ENCODE data around the gene ELAVL4. TPM values are rescaled to one million over a fixed set of nuclear protein-coding genes. Genes with fewer than 3 reads are reported as not detected.

The ELAVL4 gene
- total RNA-seq, 2 experiments from 2014 or later, result not detected

DNA sequence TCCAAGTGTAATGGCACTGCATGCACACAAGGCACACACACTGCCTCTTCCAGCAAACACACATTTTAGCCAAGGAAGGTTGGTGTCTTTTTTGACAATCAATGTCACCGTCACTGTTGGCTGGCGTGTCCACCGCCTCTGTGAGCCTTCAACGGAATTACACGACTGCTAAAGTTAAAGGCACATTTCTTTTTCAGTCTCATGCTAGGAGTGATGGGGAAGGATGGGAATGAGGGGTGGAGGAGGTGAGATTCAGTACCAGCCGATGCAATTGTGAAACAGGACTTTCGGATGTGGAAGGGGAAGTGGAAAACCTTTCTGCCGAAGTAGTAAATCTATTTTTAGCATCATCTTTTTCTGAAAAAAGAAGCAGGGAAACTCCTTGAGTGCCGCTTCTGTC, 1.4 kb downstream of the ELAVL4 start:
- H3K36me3 ChIP-seq (ENCODE audit: insufficient read depth, low read length), result no peaks in the 10 kb centered on the region
- H3K27me3 ChIP-seq (ENCODE audit: control insufficient read depth in 1 of 2, insufficient read depth in 2 of 2, low read length in 2 of 2), result peaks cover 14 to 58% of the 10 kb centered on the region in 2 experiments
- Mint-ChIP-seq H3K27me3 (peaks cover 71% of the 10 kb centered on the region), H3K4me3 (peak overlapping the region; percentile 72), H3K9me3 (no peaks in the 10 kb centered on the region), H3K4me1 (ENCODE audit: low read depth) (peaks cover 21% of the 10 kb centered on the region), H3K36me3 (ENCODE audit: low read depth) (no peaks in the 10 kb centered on the region), H3K27ac (no peak overlapping the region)
- no peak overlapping the region for H3K27ac ChIP-seq (ENCODE audit: low read depth in 1 of 2, low read length in 2 of 2)
- ChIA-PET CTCF (no interaction called here), POLR2A (no interaction called here)
- H3K4me3 ChIP-seq (ENCODE audit: low read length), result peak overlapping the region; percentile 9
- peaks cover 4% of the 10 kb centered on the region for H3K4me1 ChIP-seq (ENCODE audit: insufficient read depth, low read length)
- DNase-seq, result peak in 3 of 14 experiments; percentile 7 to 8 (median 8)
- H3K9me3 ChIP-seq (ENCODE audit: control insufficient read depth in 1 of 2, insufficient read depth in 1 of 2, low read length in 2 of 2), result no peaks in the 10 kb centered on the region
- intact Hi-C loops (cut with DNase I, micrococcal nuclease), result no loop called here
- TF ChIP-seq, protein P1, sequence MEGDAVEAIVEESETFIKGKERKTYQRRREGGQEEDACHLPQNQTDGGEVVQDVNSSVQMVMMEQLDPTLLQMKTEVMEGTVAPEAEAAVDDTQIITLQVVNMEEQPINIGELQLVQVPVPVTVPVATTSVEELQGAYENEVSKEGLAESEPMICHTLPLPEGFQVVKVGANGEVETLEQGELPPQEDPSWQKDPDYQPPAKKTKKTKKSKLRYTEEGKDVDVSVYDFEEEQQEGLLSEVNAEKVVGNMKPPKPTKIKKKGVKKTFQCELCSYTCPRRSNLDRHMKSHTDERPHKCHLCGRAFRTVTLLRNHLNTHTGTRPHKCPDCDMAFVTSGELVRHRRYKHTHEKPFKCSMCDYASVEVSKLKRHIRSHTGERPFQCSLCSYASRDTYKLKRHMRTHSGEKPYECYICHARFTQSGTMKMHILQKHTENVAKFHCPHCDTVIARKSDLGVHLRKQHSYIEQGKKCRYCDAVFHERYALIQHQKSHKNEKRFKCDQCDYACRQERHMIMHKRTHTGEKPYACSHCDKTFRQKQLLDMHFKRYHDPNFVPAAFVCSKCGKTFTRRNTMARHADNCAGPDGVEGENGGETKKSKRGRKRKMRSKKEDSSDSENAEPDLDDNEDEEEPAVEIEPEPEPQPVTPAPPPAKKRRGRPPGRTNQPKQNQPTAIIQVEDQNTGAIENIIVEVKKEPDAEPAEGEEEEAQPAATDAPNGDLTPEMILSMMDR (IDR thresholded peaks at IDR 0.05), result no peak
- no peak for ATAC-seq (ENCODE audit: poor library complexity)

DNA sequence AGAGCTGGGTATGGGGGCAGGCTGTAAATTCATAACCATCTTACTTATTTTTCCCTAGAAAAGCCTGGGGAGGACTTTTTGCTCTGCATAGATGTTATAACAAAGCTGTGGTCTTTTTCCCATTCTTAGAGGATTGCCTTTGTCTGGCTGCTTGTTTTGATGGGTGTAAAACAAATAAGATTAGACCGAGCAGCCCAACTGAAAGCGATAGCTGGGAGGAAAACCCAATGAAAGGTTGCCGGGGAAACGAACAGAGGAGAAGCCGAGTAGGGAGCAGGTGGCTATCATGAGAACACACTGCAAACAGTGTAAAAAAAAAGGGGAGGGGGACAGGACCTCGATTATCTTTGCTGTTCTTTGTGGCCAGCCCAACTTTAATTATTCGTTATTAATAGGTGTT, 1.9 kb downstream of the ELAVL4 start:
- TF ChIP-seq, protein P1 (IDR thresholded peaks at IDR 0.05), result no peak
- DNase-seq (no peak), ATAC-seq (ENCODE audit: poor library complexity) (no peak)
- H3K27ac ChIP-seq (ENCODE audit: low read depth in 1 of 2, low read length in 2 of 2), result no peak overlapping the region
- peaks cover 14 to 55% of the 10 kb centered on the region in 2 experiments for H3K27me3 ChIP-seq (ENCODE audit: control insufficient read depth in 1 of 2, insufficient read depth in 2 of 2, low read length in 2 of 2)
- no peaks in the 10 kb centered on the region for H3K9me3 ChIP-seq (ENCODE audit: control insufficient read depth in 1 of 2, insufficient read depth in 1 of 2, low read length in 2 of 2)
- intact Hi-C loops (cut with DNase I, micrococcal nuclease), result no loop called here
- H3K27me3 Mint-ChIP-seq, result peaks cover 67% of the 10 kb centered on the region
- no peak overlapping the region for H3K27ac Mint-ChIP-seq
- peaks cover 21% of the 10 kb centered on the region for H3K4me1 Mint-ChIP-seq (ENCODE audit: low read depth)
- no peaks in the 10 kb centered on the region for H3K36me3 Mint-ChIP-seq (ENCODE audit: low read depth)
- peak overlapping the region; percentile 9 for H3K4me3 ChIP-seq (ENCODE audit: low read length)
- CTCF ChIA-PET, result no interaction called here
- no peaks in the 10 kb centered on the region for H3K9me3 Mint-ChIP-seq
- peaks cover 4% of the 10 kb centered on the region for H3K4me1 ChIP-seq (ENCODE audit: insufficient read depth, low read length)
- H3K4me3 Mint-ChIP-seq, result peak overlapping the region; percentile 72
- no peaks in the 10 kb centered on the region for H3K36me3 ChIP-seq (ENCODE audit: insufficient read depth, low read length)
- POLR2A ChIA-PET, result no interaction called here

DNA sequence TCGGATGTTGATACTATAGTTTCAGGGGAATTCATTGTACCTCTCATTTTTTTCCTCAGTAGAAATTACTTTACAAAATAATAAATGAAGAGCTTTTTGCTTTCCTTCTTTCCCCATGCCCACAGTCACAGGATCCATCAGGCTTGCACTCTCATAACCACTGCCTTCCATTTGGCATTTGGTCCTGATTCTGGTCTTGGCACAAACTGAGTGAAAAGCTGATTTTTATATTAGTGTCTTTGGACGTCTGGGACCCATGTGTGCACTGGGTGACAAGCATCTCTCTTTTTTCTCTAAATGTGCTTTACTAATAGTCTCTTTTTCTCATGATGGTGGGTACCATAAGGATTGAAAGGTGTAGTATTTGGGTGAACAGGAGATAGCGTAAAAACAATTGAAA, 2.8 kb downstream of the ELAVL4 start:
- peaks cover 4% of the 10 kb centered on the region for H3K4me1 ChIP-seq (ENCODE audit: insufficient read depth, low read length)
- intact Hi-C loops (cut with DNase I, micrococcal nuclease), result no loop called here
- CTCF ChIA-PET, result no interaction called here
- TF ChIP-seq, protein P1 (IDR thresholded peaks at IDR 0.05), result no peak
- Mint-ChIP-seq H3K9me3 (no peaks in the 10 kb centered on the region), H3K27ac (no peak overlapping the region), H3K36me3 (ENCODE audit: low read depth) (no peaks in the 10 kb centered on the region), H3K27me3 (peaks cover 63% of the 10 kb centered on the region), H3K4me3 (no peak overlapping the region), H3K4me1 (ENCODE audit: low read depth) (peaks cover 21% of the 10 kb centered on the region)
- H3K4me3 ChIP-seq (ENCODE audit: low read length), result no peak overlapping the region
- no peak for DNase-seq
- no peaks in the 10 kb centered on the region for H3K36me3 ChIP-seq (ENCODE audit: insufficient read depth, low read length)
- no peak overlapping the region for H3K27ac ChIP-seq (ENCODE audit: low read depth in 1 of 2, low read length in 2 of 2)
- no peak for ATAC-seq (ENCODE audit: poor library complexity)
- peaks cover 14 to 47% of the 10 kb centered on the region in 2 experiments for H3K27me3 ChIP-seq (ENCODE audit: control insufficient read depth in 1 of 2, insufficient read depth in 2 of 2, low read length in 2 of 2)
- POLR2A ChIA-PET, result no interaction called here
- H3K9me3 ChIP-seq (ENCODE audit: control insufficient read depth in 1 of 2, insufficient read depth in 1 of 2, low read length in 2 of 2), result no peaks in the 10 kb centered on the region
